Duodenal mucosa (tissue), 2 donors: ENCODE data around the gene MINDY1.
A peak's percentile ranks its signal among the peaks of the same experiment; 100 is the strongest.

Experiments
- H3K27ac ChIP-seq: one replicate; pipeline ENCODE4 v1.7.0; 2013; ENCODE audit warnings: low read depth, low read length
- H3K27me3 ChIP-seq, 2 donors: one replicate each; pipeline ENCODE4 v1.7.0; 2013; ENCODE audit warnings: low read length in 2 of 2, control low read depth in 1 of 2; ENCODE audit not compliant: insufficient read depth in 2 of 2, control insufficient read depth in 1 of 2
- H3K36me3 ChIP-seq, 2 donors: one replicate each; pipeline ENCODE4 v1.7.0; 2013; ENCODE audit warnings: low read length in 2 of 2, control low read depth in 1 of 2; ENCODE audit not compliant: insufficient read depth in 2 of 2, control insufficient read depth in 1 of 2
- H3K4me1 ChIP-seq, 2 donors: one replicate each; pipeline ENCODE4 v1.7.0; 2013; ENCODE audit warnings: low read length in 2 of 2, control low read depth in 1 of 2; ENCODE audit not compliant: insufficient read depth in 2 of 2, control insufficient read depth in 1 of 2
- H3K4me3 ChIP-seq, 2 donors: one replicate each; pipeline ENCODE4 v1.7.0; 2013; ENCODE audit warnings: low read length in 2 of 2, low read depth in 1 of 2
- H3K9ac ChIP-seq, 2 donors: one replicate each; pipeline ENCODE4 v1.7.0; 2013; ENCODE audit warnings: low read length in 2 of 2, low read depth in 1 of 2
- H3K9me3 ChIP-seq, 2 donors: one replicate each; pipeline ENCODE4 v1.7.0; 2013; ENCODE audit warnings: low read length in 2 of 2, control low read depth in 1 of 2; ENCODE audit not compliant: control insufficient read depth in 1 of 2

MINDY1 gene

DNA sequence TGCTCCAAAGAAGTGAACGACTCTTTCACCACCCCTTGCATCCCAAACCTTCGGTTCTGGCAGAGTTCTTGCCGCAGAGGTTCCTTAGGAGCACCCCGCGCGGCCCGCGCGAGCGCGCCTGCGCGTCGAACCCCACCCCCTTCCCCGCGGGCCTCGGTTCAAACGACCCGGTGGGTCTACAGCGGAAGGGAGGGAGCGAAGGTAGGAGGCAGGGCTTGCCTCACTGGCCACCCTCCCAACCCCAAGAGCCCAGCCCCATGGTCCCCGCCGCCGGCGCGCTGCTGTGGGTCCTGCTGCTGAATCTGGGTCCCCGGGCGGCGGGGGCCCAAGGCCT, 40.9 kb upstream of the MINDY1 start, which contains the start of gene C1orf56:
Gene C1orf56, plus strand, starts transcription at position 161 of the 334 bp plus-strand sequence. Its CDS starts 97 bp downstream, at position 258.
- Histone ChIP-seq H3K9me3 (no peaks in the 10 kb centered on the region), H3K4me3 (peak within 1 kb of the TSS; percentile 86 to 88), H3K27ac (peak within 1 kb of the TSS; percentile 25), H3K27me3 (no peaks in the 10 kb centered on the region), H3K9ac (peak within 1 kb of the TSS; percentile 71 to 84), H3K4me1 (peaks cover 7 to 11% of the 10 kb centered on the region in 2 donors), H3K36me3 (peaks cover 9% of the 10 kb centered on the region in 2 donors)

DNA sequence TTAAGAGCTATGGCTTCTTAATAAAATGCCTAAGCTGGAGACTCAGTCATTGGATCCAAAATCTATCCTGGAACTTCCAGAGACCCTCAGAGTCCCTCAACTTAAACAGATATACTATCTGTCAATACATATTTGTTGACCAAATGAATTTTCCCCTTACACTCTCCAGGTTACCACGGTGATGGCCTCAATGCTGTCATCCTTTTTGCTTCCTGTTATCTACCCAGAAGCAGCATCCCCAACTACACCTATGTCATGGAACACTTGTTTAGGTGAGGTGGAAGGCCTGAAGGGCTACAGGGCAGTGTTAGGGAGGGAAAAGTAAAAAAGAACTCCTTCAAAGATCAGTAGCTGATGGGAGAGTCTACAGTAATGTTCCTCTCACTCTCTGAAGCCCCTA, 36.5 kb upstream of the MINDY1 start:
- H3K4me1 ChIP-seq, result peaks cover 4 to 6% of the 10 kb centered on the region in 2 donors
- no peak overlapping the region for H3K4me3 ChIP-seq
- no peak overlapping the region for H3K27ac ChIP-seq
- H3K27me3 ChIP-seq, result no peaks in the 10 kb centered on the region
- no peak overlapping the region for H3K9ac ChIP-seq
- no peaks in the 10 kb centered on the region for H3K9me3 ChIP-seq
- H3K36me3 ChIP-seq, result no peaks in the 10 kb centered on the region

DNA sequence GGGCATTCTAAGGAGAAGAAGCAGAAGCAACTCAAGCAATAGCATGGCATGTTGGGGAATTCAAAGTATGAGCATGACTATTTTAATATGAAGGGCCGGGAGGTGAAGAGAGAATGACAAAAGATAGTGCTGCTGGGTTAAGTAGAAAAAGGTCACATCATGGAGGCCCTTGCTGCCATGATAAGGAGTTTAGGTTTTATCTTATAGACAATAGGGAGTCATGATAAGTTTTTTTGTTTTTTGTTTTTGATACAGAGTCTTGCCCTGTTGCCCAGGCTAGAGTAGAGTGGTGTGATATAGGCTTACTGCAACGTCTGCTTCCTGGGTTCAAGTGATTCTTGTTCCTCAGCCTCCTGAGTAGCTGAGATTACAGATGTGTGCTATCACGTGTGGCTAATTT, 32.8 kb upstream of the MINDY1 start:
- H3K27me3 ChIP-seq, result no peaks in the 10 kb centered on the region

DNA sequence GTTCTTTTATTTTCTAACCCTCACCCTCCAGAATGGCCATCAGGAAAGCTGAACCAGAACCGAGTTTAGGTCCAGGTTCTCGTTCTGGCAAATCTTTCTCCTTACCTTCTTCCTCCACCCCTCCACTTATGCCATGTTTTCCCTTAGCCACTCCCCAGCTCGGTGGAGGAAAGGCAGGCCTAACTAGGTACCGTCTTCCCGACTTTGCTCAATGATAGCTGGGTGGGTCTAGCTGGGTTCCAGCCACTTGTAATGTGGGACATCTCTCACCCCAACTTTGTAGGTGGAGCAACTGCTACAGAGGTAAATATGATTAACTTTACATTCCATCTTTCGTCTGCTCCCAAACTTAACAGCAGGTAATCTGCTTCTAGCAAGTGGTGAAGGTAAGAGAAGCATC, 30.3 kb upstream of the MINDY1 start:
- no peak overlapping the region for H3K27ac ChIP-seq
- no peaks in the 10 kb centered on the region for H3K27me3 ChIP-seq
- no peak overlapping the region for H3K9ac ChIP-seq
- H3K4me3 ChIP-seq, result no peak overlapping the region
- no peaks in the 10 kb centered on the region for H3K9me3 ChIP-seq
- no peaks in the 10 kb centered on the region for H3K4me1 ChIP-seq
- peaks cover 7 to 21% of the 10 kb centered on the region in 2 donors for H3K36me3 ChIP-seq

More for the DNA sequence above, 32.8 kb upstream of the MINDY1 start:
- Histone ChIP-seq H3K9me3 (no peaks in the 10 kb centered on the region), H3K4me1 (no peaks in the 10 kb centered on the region), H3K27ac (no peak overlapping the region), H3K4me3 (no peak overlapping the region), H3K9ac (no peak overlapping the region), H3K36me3 (peaks cover 7 to 11% of the 10 kb centered on the region in 2 donors)

DNA sequence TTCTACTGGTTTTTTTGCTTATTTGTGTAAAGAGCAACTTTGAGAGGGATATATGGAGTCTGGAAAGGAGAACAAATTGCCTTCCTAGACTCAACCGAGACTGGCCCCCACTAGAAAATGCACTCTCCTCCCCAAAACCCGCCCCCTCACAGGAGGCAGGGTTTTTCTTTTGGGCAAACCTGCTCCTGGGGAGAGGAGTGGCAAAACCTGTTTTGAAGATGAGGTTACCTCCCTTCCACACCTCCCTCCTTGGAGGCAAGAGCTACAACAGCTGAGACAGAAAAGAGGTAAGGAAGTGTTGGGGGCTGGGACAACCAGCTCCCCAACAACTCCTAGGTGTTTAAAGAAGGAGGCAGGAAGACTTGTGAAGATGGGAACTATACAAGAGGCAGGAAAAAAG, 29.7 kb upstream of the MINDY1 start, which contains the start of gene BNIPL:
Gene BNIPL, plus strand, starts transcription at position 231 of the 400 bp plus-strand sequence. Its CDS starts 140 bp downstream, at position 371.
- H3K27ac ChIP-seq, result no peak within 1 kb of the TSS
- H3K36me3 ChIP-seq, result peaks cover 7 to 25% of the 10 kb centered on the region in 2 donors
- no peaks in the 10 kb centered on the region for H3K27me3 ChIP-seq
- no peaks in the 10 kb centered on the region for H3K4me1 ChIP-seq
- no peak within 1 kb of the TSS for H3K4me3 ChIP-seq
- no peaks in the 10 kb centered on the region for H3K9me3 ChIP-seq
- no peak within 1 kb of the TSS for H3K9ac ChIP-seq

DNA sequence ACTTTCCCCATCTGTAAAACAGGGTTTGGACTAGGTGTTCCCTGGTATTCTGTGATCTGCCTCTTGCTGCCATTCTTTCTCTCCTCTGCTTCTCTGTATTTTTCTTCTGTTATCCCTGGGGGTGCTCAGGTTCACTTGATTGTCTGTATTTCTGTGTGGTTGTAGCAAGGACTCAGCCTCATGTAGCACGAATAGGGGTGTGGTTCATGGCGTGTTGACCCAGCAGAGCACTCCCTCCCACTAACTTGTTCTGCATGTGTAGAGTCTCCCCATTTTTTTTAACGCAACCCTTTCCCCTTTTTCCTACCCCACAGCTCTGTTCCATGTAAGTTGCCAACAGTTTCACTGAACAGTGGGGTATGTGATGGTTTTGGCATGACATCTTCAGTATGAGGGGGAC, 28.5 kb upstream of the MINDY1 start:
- Histone ChIP-seq H3K27me3 (no peaks in the 10 kb centered on the region), H3K9me3 (no peaks in the 10 kb centered on the region), H3K27ac (no peak overlapping the region), H3K4me3 (no peak overlapping the region), H3K4me1 (no peaks in the 10 kb centered on the region), H3K9ac (no peak overlapping the region), H3K36me3 (peaks cover 7 to 33% of the 10 kb centered on the region in 2 donors)

DNA sequence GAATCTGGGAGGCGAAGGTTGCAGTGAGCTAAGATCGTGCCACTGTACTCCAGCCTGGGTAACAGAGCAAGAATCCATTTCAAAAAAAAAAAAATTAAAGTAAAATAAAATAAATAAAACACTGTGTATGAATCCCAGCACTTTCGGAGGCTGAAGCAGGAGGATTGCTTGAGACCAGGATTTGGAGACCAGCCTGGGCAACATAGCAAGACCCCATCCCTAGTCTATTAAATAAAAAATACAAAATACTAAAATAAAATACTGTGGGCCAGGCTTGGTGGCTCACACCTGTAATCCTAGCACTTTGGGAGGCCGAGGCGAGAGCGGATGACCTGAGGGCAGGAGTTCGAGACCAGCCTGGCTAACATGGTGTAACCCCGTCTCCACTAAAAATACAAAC, 25.5 kb upstream of the MINDY1 start:
- Histone ChIP-seq H3K9me3 (no peaks in the 10 kb centered on the region), H3K9ac (no peak overlapping the region), H3K36me3 (peaks cover 15 to 53% of the 10 kb centered on the region in 2 donors), H3K27me3 (no peaks in the 10 kb centered on the region), H3K4me3 (no peak overlapping the region), H3K4me1 (no peaks in the 10 kb centered on the region), H3K27ac (no peak overlapping the region)

DNA sequence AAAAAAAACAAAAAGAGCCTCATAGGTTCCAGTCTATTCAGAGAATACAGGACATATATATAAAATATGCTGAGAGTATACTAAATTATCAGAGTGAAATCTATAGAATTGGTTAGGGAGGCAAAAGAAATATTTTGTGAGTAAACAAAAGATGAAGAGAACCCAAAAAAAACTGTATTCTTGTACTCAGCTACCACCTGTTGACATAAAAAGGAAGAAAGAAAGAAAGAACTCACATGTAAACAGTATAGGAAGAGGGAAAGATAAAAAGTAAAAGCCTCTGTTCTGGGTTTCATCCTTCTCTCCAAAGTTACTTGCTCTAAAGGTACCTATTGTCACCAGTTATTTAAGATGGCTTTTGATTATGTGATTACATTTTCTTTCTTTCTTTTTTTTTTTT, 19.8 kb upstream of the MINDY1 start:
- no peak overlapping the region for H3K9ac ChIP-seq
- no peak overlapping the region for H3K27ac ChIP-seq
- no peaks in the 10 kb centered on the region for H3K27me3 ChIP-seq
- no peak overlapping the region for H3K4me3 ChIP-seq
- H3K4me1 ChIP-seq, result no peaks in the 10 kb centered on the region
- H3K36me3 ChIP-seq, result peaks cover 12 to 51% of the 10 kb centered on the region in 2 donors
- H3K9me3 ChIP-seq, result no peaks in the 10 kb centered on the region

DNA sequence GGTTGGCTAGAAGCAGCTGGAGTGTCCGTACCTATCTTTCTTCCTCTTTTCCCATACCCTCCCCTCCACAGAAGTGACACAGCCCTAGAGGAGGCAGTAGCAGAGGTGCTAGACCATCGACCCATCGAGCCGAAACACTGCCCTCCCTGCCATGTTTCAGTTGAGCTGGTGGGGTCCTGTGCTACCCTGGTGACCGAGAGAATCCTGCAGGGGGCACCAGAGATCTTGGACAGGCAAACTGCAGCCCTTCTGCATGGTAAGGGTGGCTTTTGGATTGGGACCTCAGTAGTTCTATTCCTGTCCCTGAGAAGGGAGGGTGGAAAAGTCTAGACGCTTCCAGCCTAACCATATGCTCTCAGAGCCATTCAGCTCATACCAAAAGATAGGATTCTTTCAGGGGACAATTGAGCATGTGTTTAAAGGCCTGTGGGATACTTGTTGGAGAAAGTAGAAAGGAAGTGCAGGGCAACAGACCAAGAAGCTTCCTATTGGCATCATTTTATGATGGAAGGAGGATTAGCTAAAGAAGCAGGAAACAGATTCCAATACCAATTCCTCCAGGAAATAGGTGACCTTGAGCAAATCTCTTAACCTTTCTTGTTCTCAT, 17.9 kb upstream of the MINDY1 start:
- Histone ChIP-seq H3K27ac (no peak overlapping the region), H3K9me3 (no peaks in the 10 kb centered on the region), H3K4me1 (no peaks in the 10 kb centered on the region), H3K36me3 (peaks cover 12 to 38% of the 10 kb centered on the region in 2 donors), H3K9ac (no peak overlapping the region), H3K4me3 (no peak overlapping the region), H3K27me3 (no peaks in the 10 kb centered on the region)

DNA sequence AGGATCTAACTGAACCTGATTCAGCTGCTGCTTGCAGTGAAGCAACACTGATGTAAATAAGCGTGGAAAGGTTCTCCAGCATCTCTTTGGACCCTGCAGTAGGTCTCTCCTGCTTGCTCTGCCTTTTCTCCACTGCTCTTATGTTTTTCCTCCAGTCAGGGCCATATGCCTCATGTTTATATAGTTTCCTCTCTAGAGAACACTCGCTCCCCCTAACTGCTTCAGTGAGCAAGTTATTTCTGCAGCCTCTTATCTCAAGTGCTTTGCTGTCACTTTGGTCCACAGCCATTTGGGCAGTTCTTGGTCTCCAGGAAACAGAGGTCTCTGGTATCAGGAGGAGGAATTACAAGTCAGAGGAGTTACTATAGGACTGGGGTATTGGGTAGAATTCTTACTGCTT, 6.8 kb upstream of the MINDY1 start:
- Histone ChIP-seq H3K9ac (peak overlapping the region in 1 of 2 donors; percentile 8), H3K27ac (peak overlapping the region; percentile 61), H3K27me3 (no peaks in the 10 kb centered on the region)

More for the DNA sequence above, 6.8 kb upstream of the MINDY1 start:
- Histone ChIP-seq H3K9me3 (no peaks in the 10 kb centered on the region), H3K4me3 (peak overlapping the region in 1 of 2 donors; percentile 12), H3K36me3 (peaks cover 5 to 7% of the 10 kb centered on the region in 2 donors), H3K4me1 (peaks cover 34 to 43% of the 10 kb centered on the region in 2 donors)
